C4-2B (cell line): Measurements from ENCODE around the gene GDF7.

Source experiments
- H3K27ac ChIP-seq: fragments of 450-650 bp; 2 replicates; pipeline ENCODE4 v1.5.1; 2017
- CTCF ChIP-seq: fragments of 450-650 bp; conservative IDR thresholded peaks from 2 replicates; pipeline ENCODE4 v1.5.1; 2017; ENCODE audit warnings: mild to moderate bottlenecking
- ZFX ChIP-seq: fragments of 450-650 bp; IDR thresholded peaks from 2 replicates; pipeline ENCODE4 v1.6.1; 2017

The GDF7 gene

GRCh38 chr2:20629181-20629580 lies 37.8 kb upstream of the GDF7 start:
- TF ChIP-seq CTCF = no peak
- no peak for TF ChIP-seq ZFX
- H3K27ac ChIP-seq = no peak overlapping the region

- TF ChIP-seq ZFX = no peak
- TF ChIP-seq CTCF = no peak
- H3K27ac ChIP-seq = no peak overlapping the region
Observed at GRCh38 chr2:20629581-20630171, 37.3 kb upstream of the GDF7 start.

GRCh38 chr2:20630967-20631366 lies 36.0 kb upstream of the GDF7 start:
- no peak for TF ChIP-seq CTCF
- TF ChIP-seq ZFX = no peak
- H3K27ac ChIP-seq = no peak overlapping the region

GRCh38 chr2:20631617-20632307 lies 35.2 kb upstream of the GDF7 start:
- H3K27ac ChIP-seq = no peak overlapping the region

GRCh38 chr2:20632446-20632990 lies 34.4 kb upstream of the GDF7 start:
- TF ChIP-seq ZFX (no peak), CTCF (no peak)
- H3K27ac ChIP-seq = no peak overlapping the region

More at GRCh38 chr2:20631617-20632307, 35.2 kb upstream of the GDF7 start:
- TF ChIP-seq ZFX = no peak
- TF ChIP-seq CTCF = no peak

- no peak overlapping the region for H3K27ac ChIP-seq
- TF ChIP-seq CTCF = no peak
- no peak for TF ChIP-seq ZFX
Observed at GRCh38 chr2:20633001-20633400, 33.9 kb upstream of the GDF7 start.

GRCh38 chr2:20633794-20634506 lies 33.0 kb upstream of the GDF7 start:
- H3K27ac ChIP-seq = no peak overlapping the region
- no peak for TF ChIP-seq ZFX
- TF ChIP-seq CTCF = no peak
